Femur (tissue), 1 donor: ENCODE results near the gene PGA4.
"Not testable (repeated sequence)": the region's sequence is repeated elsewhere in the genome, so short reads cannot be mapped to it uniquely, and the experiment has no call there.

Experiments
- DNase-seq: peaks from one replicate; pipeline ENCODE4 v3.0.0-alpha.2; 2017

PGA4 gene

GRCh38 chr11:61222047-61222446 lies at the start of gene PGA4:
PGA4 (plus strand) TSS chr11:61222347; CDS start chr11:61222401, 54 bp downstream.
- not testable (repeated sequence) for DNase-seq

DNA sequence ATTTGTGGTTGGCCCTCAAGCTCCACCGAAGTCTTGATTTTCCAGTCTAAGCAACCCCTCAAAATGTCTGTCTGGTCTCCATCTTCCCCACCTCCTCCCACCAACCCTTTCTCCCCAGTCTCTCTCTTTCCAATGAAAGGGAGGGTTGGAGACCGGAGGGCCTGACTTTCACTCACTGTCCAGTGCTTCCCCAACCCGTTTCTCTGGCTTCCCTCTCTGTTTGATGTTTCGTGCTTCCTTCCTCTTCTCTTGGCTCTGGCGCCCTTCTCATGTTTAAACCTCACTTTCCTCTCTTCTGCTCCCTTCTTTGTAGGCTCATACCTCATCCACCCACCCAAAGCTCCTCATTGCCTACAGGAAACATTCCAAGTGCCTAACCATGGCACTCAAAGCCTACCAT lies 49.8 kb upstream of the PGA4 start:
- DNase-seq, result no peak

GRCh38 chr11:61172888-61173287 lies 49.3 kb upstream of the PGA4 start:
- DNase-seq, result no peak

- no peak for DNase-seq
These were observed 48.7 kb upstream of the PGA4 start for GRCh38 chr11:61173456-61173855.

DNA sequence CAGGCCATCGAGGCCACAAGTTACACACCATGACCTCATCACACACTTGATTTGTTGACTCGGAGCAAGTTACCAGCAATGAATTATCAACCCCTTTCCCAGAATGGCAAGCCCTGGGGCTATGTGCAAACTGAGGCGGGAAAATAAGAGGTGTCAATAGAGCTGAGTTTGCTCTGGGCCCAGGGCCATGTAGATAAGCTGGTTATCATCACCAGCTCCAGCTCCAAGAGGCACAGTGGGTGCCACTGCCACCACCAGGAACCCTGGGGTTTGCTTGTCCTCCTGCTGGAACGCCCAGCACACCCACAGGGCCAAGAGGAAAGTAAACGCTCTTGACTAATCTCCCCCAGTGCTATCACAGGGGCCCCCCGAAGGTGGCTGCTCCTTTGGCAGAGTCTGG lies 47.9 kb upstream of the PGA4 start:
- no peak for DNase-seq

GRCh38 chr11:61174949-61175348 lies 47.2 kb upstream of the PGA4 start:
- DNase-seq, result no peak

- no peak for DNase-seq
These were observed 45.7 kb upstream of the PGA4 start for GRCh38 chr11:61176446-61176845.

GRCh38 chr11:61180205-61180604 lies 41.9 kb upstream of the PGA4 start:
- not testable (repeated sequence) for DNase-seq

DNA sequence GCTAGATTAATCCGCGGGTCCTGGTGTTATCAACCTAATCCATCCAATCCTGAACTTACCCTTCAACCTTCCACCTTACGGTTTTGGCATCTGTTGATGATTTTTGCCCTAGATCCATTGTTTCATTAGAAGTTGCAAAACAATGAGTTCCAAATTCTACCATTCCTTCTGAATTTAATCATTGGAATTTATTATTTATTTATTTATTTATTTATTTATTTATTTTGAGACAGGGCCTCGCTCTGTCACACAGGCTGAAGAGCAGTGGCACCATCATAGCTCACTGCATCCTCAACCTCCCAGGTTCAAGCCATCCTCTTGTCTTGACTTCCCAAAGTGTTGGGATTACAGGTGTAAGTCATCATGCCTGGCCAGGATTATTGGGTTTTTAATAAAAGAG lies 40.7 kb upstream of the PGA4 start:
- no peak for DNase-seq

GRCh38 chr11:61183645-61184044 lies 38.5 kb upstream of the PGA4 start:
- DNase-seq, result no peak

- DNase-seq, result no peak
These were observed 35.6 kb upstream of the PGA4 start for GRCh38 chr11:61186504-61186903.

- peak; percentile 81 for DNase-seq
These were observed 34.5 kb upstream of the PGA4 start for GRCh38 chr11:61187505-61188130.

GRCh38 chr11:61189933-61190332 lies 32.2 kb upstream of the PGA4 start:
- DNase-seq, result no peak

DNA sequence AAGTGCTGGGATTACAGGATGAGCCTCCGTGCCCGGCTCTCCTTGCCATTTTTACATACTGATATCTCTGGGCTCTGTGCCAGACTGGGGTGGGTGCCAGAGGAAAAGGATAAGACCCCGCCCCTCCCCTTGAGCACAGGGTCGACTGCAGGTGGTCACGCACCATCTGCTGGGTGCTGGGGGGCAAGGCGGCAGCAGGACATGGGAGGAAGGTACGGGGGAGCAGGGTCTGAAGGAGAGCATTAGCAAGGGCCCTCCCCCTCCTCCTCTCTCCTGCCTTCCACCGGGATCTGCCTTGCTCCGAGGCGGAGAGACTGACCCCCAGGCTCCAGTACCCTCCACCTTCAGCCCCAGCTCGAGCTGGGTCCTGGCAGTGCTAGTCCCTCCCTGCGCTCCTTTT lies 28.6 kb upstream of the PGA4 start:
- no peak for DNase-seq

DNA sequence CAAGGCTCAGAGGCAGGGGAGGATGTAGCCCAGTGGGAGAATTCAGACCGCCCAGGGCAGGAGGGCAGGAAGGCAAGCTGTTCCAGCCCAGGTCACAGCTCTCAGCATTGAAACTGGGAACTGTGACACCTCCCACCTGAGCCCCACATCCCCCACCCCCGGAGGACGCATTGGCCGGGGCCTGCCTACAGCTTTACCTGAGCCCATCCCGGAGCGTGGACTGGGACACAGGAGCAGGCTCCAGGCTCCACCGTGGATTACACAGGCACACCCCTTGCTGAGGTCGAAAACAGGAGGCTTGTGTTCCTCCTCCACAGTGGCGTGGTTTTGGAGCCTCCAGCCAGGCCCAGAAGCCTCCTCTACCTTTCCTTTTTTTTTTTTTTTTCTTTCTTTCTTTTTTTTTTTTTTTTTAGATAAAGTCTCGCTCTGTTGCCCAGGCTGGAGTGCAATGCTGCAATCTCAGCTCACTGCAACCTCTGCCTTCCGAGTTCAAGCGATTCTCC lies 27.9 kb upstream of the PGA4 start:
- no peak for DNase-seq

GRCh38 chr11:61194981-61195695 lies 27.0 kb upstream of the PGA4 start:
- no peak for DNase-seq

GRCh38 chr11:61195719-61196118 lies 26.4 kb upstream of the PGA4 start:
- DNase-seq, result no peak

DNA sequence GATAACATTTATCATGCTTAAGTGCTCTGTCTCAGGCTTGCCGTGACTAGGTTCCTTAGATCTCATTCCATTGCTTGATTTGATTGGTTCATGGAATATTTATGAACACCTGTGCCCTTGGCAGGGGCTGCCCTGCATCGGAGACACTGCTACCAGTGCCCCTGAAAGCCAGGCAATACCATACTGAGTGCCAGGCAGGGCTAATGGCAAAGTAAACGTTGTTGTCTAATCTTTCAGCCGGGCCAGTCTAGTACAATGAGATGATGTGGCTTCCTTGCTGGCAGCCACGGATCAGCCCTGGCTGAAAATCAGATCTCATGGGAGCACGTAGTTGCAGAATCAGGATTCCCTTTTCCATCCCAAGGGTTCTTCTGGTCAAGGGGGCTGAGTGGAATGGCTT lies 23.8 kb upstream of the PGA4 start:
- DNase-seq, result no peak

DNA sequence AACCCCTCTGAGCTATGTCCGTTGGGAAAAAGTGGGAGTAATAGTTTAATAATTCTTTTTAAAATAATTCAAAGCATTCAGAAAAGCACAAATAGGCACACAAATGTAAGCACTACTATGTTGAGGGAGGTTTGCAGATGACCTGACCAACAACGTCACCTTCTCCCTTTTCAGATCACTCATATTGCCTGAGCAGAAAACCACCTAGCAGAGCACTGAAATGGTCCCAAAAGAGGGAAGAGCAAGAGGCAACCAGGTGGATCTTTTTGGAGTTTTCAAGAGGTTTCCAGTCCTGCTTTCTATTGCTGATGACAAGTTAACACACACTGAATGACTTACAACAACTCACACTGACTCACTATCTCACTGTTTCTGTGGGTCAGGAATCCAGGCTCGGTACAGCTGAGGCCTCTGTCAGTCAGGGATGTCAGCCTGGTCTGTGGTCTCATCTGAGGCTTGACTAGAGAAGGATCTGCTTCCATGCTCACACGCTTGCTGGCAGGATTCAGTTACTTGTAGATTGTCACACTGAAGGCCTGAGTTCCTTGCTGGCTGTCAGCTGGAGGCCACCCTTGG lies 23.1 kb upstream of the PGA4 start:
- no peak for DNase-seq

DNA sequence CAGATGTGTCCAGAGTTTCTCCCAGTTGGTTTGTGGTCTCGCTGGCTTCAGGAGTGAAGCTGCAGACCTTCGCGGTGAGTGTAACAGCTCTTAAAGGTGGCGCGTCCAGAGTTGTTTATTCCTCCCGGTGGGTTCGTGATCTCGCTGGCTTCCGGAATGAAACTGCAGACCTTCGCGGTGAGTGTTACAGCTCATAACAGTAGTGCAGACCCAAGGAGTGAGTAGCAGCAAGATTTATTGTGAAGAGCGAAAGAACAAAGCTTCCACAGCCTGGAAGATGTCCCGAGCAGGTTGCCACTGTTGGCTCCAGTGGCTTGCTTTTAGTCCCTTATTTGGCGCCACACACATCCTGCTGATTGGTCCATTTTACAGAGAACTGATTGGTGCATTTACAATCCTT lies 20.7 kb upstream of the PGA4 start:
- DNase-seq, result no peak

DNA sequence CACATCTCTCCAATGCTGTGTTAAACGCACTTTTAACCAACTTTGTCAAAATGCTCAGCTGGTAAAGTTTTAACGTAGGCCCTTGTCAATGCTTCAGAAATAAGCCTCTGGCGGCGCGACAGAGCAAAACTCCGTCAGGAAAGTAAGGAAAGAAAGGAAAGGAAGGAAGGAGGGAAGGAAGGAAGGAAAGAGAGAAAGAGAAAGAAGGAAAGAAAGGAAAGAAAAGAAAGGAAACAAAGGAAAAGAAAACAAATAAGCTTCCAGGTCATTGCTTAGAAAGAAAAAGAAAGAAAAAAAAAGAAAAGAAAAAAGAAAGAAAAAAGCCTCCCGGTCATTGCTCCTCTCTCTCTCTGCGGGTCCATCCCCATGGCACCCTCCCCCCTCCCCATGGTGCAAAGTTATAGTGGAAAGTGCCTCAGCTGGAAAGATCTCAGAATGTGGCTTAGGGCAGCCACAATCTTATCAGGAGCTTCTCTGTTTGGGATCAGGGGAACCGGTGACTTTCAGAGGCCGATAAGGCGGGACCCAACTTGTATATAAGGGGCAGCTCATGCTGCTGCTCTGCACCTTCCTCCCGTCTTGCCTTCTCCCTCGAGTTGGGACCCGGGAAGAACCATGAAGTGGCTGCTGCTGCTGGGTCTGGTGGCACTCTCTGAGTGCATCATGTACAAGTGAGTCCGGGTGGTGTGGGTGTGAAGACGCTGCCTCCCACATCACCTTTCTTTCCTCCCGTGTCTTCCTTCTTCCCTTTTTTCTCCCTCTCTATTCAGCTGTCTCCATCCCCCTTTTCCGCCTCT lies 19.0 kb upstream of the PGA4 start, which contains the start of gene PGA3:
Gene PGA3 (plus strand): TSS at position 566 of the 797 bp plus-strand sequence. CDS start 50 bp downstream, at position 616.
- DNase-seq, result not testable (repeated sequence)

DNA sequence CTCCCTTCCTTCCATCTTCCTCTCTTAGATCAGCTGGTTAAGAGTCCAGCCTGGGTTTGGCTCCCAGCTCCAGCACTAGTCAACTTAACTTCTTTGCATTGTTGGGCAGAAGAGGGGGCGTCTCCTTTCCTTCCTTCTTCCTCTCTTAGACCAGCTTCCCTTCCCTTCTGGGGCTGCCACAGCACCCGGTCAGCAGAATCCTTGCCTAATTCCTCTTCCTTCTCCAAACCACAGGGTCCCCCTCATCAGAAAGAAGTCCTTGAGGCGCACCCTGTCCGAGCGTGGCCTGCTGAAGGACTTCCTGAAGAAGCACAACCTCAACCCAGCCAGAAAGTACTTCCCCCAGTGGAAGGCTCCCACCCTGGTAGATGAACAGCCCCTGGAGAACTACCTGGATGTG lies 18.3 kb upstream of the PGA4 start:
- not testable (repeated sequence) for DNase-seq

DNA sequence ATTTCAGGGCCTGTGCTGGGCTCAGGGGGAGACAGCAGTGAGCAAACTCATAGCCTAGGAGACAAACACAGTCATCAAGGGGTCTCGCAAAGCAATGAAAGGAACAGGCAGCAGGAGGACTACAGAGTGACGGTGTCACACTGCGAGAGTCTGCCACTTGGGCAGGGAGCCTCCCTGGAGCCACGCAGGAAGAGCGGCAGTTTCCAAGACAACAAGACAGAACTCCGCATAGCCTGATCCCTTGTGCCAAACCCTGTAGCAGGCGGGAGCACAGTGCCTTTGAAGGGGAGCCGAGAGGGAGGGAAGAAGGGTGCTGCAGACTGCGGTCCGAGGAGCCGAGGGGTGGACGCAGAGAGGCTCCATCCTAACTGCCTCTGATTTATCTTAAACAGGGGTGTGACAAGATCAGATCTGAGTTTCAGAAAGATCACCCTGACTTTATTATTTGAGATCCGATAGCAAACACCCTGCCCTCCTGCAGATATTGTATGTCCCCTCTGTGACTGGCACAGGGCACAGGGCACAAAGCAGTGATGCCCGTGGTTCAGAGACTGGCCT lies 17.6 kb upstream of the PGA4 start:
- not testable (repeated sequence) for DNase-seq
